Right lobe of liver (tissue), 4 donors: Measurements from ENCODE around the gene KDM1A.

Source experiments
- CTCF ChIP-seq, 4 donors: fragments of 200-600 bp in 3 of 4; fragments of 450-650 bp in 1 of 4; IDR thresholded peaks; one replicate each; pipeline versions ENCODE4 v1.5.1 to v1.8.0; 2016 to 2022; ENCODE audit warnings: antibody characterized with exemption in 4 of 4, mild to moderate bottlenecking in 2 of 4
- POLR2A ChIP-seq: fragments of 450-650 bp; IDR thresholded peaks from one replicate; pipeline ENCODE4 v1.6.1; 2017; ENCODE audit warnings: antibody characterized with exemption, mild to moderate bottlenecking
- donor health status: DM: no; HTN: no; CAD: no.
- donor health status: DM: no; HTN: no; CAD: no.
- donor health status: DM: no; HTN: yes; CAD: no.

- TF ChIP-seq CTCF (IDR thresholded peaks at IDR 0.05) (no peak), POLR2A (no peak)
These were observed 61.6 kb downstream of the KDM1A start for GRCh38 chr1:23080885-23081284.
